ENCODE measurements around the gene TTC28.

TTC28 gene

DNA sequence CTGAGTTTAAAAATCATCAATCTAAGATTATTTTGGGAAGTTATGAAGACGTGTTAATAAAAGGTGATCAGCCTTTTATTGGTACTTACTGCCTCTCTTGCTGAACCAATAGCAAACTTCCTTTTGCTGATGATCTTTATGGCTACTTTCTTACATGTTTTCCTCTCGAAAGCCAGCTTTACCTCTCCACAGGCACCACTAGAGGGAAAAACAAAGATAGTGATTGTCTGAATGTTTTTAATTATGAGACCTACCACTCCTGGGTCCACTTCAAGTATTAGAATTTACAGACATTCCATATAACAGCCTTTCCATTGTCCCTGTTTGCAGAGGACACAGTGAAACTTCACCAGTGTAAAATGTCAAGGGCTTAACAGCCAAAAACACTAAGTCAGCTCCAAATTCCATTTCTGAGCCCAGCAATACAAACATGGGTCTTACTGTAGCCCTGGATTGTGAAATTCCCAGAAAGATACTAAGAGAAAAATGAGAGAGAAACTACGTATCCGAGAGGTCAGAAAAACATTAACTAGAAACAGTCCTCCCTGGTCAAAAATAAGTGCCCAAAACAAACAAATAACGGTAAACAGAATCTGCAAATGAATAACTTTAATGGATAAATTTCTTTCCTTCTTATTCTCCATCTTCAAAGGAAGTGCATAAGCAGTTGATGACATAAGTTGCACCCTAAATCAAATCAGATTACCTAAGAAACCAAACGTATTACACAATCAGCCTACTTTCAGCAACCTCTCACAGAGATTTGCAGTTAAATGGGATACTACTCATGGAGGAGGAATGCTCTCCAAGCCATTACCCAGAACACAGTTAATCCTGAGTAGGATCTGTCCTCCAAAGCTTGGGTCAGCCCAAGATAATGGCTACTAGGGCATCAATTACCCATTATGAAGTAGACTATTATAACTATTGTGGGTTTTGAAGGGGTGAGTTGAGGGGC lies 32.5 kb upstream of the TTC28 start (continued):
- TF ChIP-seq, protein P1, sequence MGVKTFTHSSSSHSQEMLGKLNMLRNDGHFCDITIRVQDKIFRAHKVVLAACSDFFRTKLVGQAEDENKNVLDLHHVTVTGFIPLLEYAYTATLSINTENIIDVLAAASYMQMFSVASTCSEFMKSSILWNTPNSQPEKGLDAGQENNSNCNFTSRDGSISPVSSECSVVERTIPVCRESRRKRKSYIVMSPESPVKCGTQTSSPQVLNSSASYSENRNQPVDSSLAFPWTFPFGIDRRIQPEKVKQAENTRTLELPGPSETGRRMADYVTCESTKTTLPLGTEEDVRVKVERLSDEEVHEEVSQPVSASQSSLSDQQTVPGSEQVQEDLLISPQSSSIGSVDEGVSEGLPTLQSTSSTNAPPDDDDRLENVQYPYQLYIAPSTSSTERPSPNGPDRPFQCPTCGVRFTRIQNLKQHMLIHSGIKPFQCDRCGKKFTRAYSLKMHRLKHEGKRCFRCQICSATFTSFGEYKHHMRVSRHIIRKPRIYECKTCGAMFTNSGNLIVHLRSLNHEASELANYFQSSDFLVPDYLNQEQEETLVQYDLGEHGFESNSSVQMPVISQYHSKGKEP (tag by site-specific recombination; IDR thresholded peaks at IDR 0.05), result peak; percentile 55; the same call in 1 of the 2 replicates
- TF ChIP-seq ZEB2 (tag by site-specific recombination; IDR thresholded peaks at IDR 0.05) (peak; percentile 81), IKZF3 (tag by site-specific recombination; IDR thresholded peaks at IDR 0.05) (0 out of 2 replicates have a peak, but pooled peaks have one; percentile 37), ZNF629 (tag by site-specific recombination; IDR thresholded peaks at IDR 0.05) (peak; percentile 97), ZNF837 (tag by site-specific recombination; IDR thresholded peaks at IDR 0.05) (no peak), ZNF660 (tag by site-specific recombination; IDR thresholded peaks at IDR 0.05) (peak; percentile 86; the same call in 1 of the 2 replicates), GFI1B (tag by site-specific recombination; IDR thresholded peaks at IDR 0.05) (peak; percentile 85), ZNF2 (tag by site-specific recombination; IDR thresholded peaks at IDR 0.05) (0 out of 2 replicates have a peak, but pooled peaks have one; percentile 36), GLIS1 (tag by site-specific recombination; IDR thresholded peaks at IDR 0.05) (peak; percentile 66), ZNF548 (tag by site-specific recombination; IDR thresholded peaks at IDR 0.05) (no peak), BCL11A (tag by site-specific recombination; IDR thresholded peaks at IDR 0.05; ENCODE audit: low read depth) (no peak), ZNF658 (tag by site-specific recombination; IDR thresholded peaks at IDR 0.05) (no peak), ZNF366 (tag by site-specific recombination; conservative IDR thresholded peaks at IDR 0.05) (peak; percentile 92), ZNF624 (tag by site-specific recombination; IDR thresholded peaks at IDR 0.05) (no peak), ZNF23 (tag by site-specific recombination; IDR thresholded peaks at IDR 0.05; ENCODE audit: borderline replicate concordance) (no peak), ZFP69B (tag by site-specific recombination; IDR thresholded peaks at IDR 0.05) (peak; percentile 92), ZNF24 (tag by site-specific recombination; IDR thresholded peaks at IDR 0.05) (0 out of 2 replicates have a peak, but pooled peaks have one; percentile 57), ZNF555 (tag by site-specific recombination; conservative IDR thresholded peaks at IDR 0.05) (no peak), SP7 (tag by site-specific recombination; IDR thresholded peaks at IDR 0.05) (peak; percentile 89)
- TF ChIP-seq, protein P2, sequence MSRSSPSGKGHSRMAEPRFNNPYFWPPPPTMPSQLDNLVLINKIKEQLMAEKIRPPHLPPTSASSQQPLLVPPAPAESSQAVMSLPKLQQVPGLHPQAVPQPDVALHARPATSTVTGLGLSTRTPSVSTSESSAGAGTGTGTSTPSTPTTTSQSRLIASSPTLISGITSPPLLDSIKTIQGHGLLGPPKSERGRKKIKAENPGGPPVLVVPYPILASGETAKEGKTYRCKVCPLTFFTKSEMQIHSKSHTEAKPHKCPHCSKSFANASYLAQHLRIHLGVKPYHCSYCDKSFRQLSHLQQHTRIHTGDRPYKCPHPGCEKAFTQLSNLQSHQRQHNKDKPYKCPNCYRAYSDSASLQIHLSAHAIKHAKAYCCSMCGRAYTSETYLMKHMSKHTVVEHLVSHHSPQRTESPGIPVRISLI (tag by site-specific recombination; IDR thresholded peaks at IDR 0.05), result no peak
- TF ChIP-seq, protein P3, sequence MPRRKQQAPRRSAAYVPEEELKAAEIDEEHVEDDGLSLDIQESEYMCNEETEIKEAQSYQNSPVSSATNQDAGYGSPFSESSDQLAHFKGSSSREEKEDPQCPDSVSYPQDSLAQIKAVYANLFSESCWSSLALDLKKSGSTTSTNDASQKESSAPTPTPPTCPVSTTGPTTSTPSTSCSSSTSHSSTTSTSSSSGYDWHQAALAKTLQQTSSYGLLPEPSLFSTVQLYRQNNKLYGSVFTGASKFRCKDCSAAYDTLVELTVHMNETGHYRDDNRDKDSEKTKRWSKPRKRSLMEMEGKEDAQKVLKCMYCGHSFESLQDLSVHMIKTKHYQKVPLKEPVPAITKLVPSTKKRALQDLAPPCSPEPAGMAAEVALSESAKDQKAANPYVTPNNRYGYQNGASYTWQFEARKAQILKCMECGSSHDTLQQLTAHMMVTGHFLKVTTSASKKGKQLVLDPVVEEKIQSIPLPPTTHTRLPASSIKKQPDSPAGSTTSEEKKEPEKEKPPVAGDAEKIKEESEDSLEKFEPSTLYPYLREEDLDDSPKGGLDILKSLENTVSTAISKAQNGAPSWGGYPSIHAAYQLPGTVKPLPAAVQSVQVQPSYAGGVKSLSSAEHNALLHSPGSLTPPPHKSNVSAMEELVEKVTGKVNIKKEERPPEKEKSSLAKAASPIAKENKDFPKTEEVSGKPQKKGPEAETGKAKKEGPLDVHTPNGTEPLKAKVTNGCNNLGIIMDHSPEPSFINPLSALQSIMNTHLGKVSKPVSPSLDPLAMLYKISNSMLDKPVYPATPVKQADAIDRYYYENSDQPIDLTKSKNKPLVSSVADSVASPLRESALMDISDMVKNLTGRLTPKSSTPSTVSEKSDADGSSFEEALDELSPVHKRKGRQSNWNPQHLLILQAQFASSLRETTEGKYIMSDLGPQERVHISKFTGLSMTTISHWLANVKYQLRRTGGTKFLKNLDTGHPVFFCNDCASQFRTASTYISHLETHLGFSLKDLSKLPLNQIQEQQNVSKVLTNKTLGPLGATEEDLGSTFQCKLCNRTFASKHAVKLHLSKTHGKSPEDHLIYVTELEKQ (tag by site-specific recombination; IDR thresholded peaks at IDR 0.05; ENCODE audit: borderline replicate concordance), result peak; percentile 79; the same call in 1 of the 2 replicates
- TF ChIP-seq, protein P4, sequence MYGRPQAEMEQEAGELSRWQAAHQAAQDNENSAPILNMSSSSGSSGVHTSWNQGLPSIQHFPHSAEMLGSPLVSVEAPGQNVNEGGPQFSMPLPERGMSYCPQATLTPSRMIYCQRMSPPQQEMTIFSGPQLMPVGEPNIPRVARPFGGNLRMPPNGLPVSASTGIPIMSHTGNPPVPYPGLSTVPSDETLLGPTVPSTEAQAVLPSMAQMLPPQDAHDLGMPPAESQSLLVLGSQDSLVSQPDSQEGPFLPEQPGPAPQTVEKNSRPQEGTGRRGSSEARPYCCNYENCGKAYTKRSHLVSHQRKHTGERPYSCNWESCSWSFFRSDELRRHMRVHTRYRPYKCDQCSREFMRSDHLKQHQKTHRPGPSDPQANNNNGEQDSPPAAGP (tag by site-specific recombination; IDR thresholded peaks at IDR 0.05), result peak; percentile 76
- TF ChIP-seq, protein P5, sequence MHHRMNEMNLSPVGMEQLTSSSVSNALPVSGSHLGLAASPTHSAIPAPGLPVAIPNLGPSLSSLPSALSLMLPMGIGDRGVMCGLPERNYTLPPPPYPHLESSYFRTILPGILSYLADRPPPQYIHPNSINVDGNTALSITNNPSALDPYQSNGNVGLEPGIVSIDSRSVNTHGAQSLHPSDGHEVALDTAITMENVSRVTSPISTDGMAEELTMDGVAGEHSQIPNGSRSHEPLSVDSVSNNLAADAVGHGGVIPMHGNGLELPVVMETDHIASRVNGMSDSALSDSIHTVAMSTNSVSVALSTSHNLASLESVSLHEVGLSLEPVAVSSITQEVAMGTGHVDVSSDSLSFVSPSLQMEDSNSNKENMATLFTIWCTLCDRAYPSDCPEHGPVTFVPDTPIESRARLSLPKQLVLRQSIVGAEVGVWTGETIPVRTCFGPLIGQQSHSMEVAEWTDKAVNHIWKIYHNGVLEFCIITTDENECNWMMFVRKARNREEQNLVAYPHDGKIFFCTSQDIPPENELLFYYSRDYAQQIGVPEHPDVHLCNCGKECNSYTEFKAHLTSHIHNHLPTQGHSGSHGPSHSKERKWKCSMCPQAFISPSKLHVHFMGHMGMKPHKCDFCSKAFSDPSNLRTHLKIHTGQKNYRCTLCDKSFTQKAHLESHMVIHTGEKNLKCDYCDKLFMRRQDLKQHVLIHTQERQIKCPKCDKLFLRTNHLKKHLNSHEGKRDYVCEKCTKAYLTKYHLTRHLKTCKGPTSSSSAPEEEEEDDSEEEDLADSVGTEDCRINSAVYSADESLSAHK (tag by site-specific recombination; IDR thresholded peaks at IDR 0.05), result 0 out of 2 replicates have a peak, but pooled peaks have one; percentile 37

Data from HEK293 (cell line).